GM12878 (cell line): ENCODE measurements around the gene IFIT3. TPM values are rescaled to one million over a fixed set of nuclear protein-coding genes. Genes with fewer than 3 reads are reported as not detected.

Experiments used
- ATAC-seq: fragments of 200-7000 bp; cut with Tn5 transposase; 3 replicates; pipeline ENCODE4 v1.9.1; 2020; ENCODE audit warnings: mild to moderate bottlenecking, moderate library complexity
- BruUV-seq: library from RNA; stranded (reverse); fragments of 400-500 nt; replicated peaks from 2 replicates; lab custom pipeline; 2021; lab: Mats Ljungman, UMichigan
- CTCF ChIA-PET: fragments of 300-600 bp; sonication (Branson Sonifier 250); formaldehyde crosslinking; extraction: SDS; loops from one replicate; lab custom pipeline; 2021; ENCODE audit warnings: inconsistent platforms; lab: Yijun Ruan, JAX
- POLR2A ChIA-PET: fragments of 350-600 bp; formaldehyde crosslinking; extraction: SDS; loops from one replicate; lab custom pipeline; 2021; ENCODE audit warnings: inconsistent platforms; lab: Charles Lee
- RAD21 ChIA-PET: fragments of 300-600 bp; sonication (Branson Sonifier 250); formaldehyde crosslinking; loops from one replicate; lab custom pipeline; 2023; ENCODE audit warnings: antibody characterized with exemption; ENCODE audit not compliant: unreplicated experiment; lab: Charles Lee
- SMC1A ChIA-PET: fragments of 300-600 bp; sonication (Branson Sonifier 250); formaldehyde crosslinking; loops from one replicate; lab custom pipeline; 2023; ENCODE audit not compliant: unreplicated experiment, uncharacterized antibody; lab: Charles Lee
- DNase-seq: peaks from one replicate; pipeline ENCODE4 v3.0.0-alpha.2; 2011; ENCODE audit warnings: low read depth, low spot score
- FAIRE-seq: peaks from 3 replicates; lab custom pipeline; 2011; peaks lifted over from hg19 to GRCh38; lab: Jason Lieb, UNC
- H2AFZ ChIP-seq: 2 replicates; pipeline ENCODE4 v1.6.0; 2011; ENCODE audit warnings: low read depth, low read length, control low read depth; ENCODE audit not compliant: control insufficient read depth
- H3K27ac ChIP-seq: 2 replicates; pipeline ENCODE4 v1.5.1; 2011; ENCODE audit warnings: control low read depth; ENCODE audit not compliant: control insufficient read depth, insufficient read depth
- H3K27me3 ChIP-seq, 2 experiments: replicated peaks in 1 of 2; 2 replicates each; pipeline versions ENCODE4 v1.6.0 to v1.6.1; 2011; ENCODE audit warnings: low read length in 1 of 2; ENCODE audit not compliant: control insufficient read depth in 2 of 2, insufficient read depth in 2 of 2
- H3K36me3 ChIP-seq, 2 experiments: 2 replicates each; pipeline ENCODE4 v1.5.1; 2011; ENCODE audit warnings: low read length in 1 of 2; ENCODE audit not compliant: control insufficient read depth in 2 of 2, insufficient read depth in 2 of 2
- H3K4me1 ChIP-seq: 2 replicates; pipeline ENCODE4 v1.6.1; 2011; ENCODE audit warnings: mild to moderate bottlenecking, low read length, moderate library complexity, mixed read lengths; ENCODE audit not compliant: control insufficient read depth, insufficient read depth
- H3K4me2 ChIP-seq: 2 replicates; pipeline ENCODE4 v1.6.0; 2011; ENCODE audit warnings: control low read depth; ENCODE audit not compliant: control insufficient read depth, insufficient read depth
- H3K4me3 ChIP-seq: fragments of 200-600 bp; sonication (generic); 2 replicates; pipeline ENCODE4 v1.5.1; 2016
- H3K79me2 ChIP-seq: 2 replicates; pipeline ENCODE4 v1.6.0; 2011; ENCODE audit warnings: low read length; ENCODE audit not compliant: control insufficient read depth, insufficient read depth
- H3K9ac ChIP-seq: 2 replicates; pipeline ENCODE4 v1.8.0; 2011; ENCODE audit warnings: low read length, control low read depth, mixed read lengths; ENCODE audit not compliant: control insufficient read depth, insufficient read depth
- H3K9me3 ChIP-seq: replicated peaks from 3 replicates; pipeline ENCODE4 v1.5.1; 2011; ENCODE audit warnings: mild to moderate bottlenecking, low read length; ENCODE audit not compliant: control insufficient read depth, insufficient read depth
- H4K20me1 ChIP-seq: 2 replicates; pipeline ENCODE4 v1.6.0; 2011; ENCODE audit not compliant: control insufficient read depth, insufficient read depth
- CHD4 ChIP-seq: fragments of 200-600 bp; sonication (generic); IDR thresholded peaks from 2 replicates; pipeline ENCODE4 v1.6.1; 2016; ENCODE audit warnings: mild to moderate bottlenecking
- MLLT1 ChIP-seq: fragments of 450-650 bp; IDR thresholded peaks from 2 replicates; pipeline ENCODE4 v1.6.1; 2016; ENCODE audit warnings: mild to moderate bottlenecking
- POLR2AphosphoS5 ChIP-seq: IDR thresholded peaks from 2 replicates; pipeline ENCODE4 v1.6.1; 2011; ENCODE audit warnings: mild to moderate bottlenecking, low read length, inconsistent platforms
- REST ChIP-seq: IDR thresholded peaks from 2 replicates; pipeline ENCODE4 v1.6.1; 2012; ENCODE audit warnings: mild to moderate bottlenecking, low read depth, low read length
- SRF ChIP-seq, 2 experiments: IDR thresholded peaks; 2 replicates each; pipeline ENCODE4 v1.6.1; 2011; ENCODE audit warnings: low read depth in 2 of 2, low read length in 2 of 2, mild to moderate bottlenecking in 1 of 2, moderate library complexity in 1 of 2
- STAT1 ChIP-seq: fragments of 450-650 bp; conservative IDR thresholded peaks from 2 replicates; pipeline ENCODE4 v1.6.1; 2014; ENCODE audit warnings: antibody characterized with exemption, mild to moderate bottlenecking
- WGBS: methylation state at CpG from one replicate; pipeline ENCODE4 v1.1.6; 2016; ENCODE audit warnings: low lambda C conversion rate; ENCODE audit not compliant: insufficient replicate concordance, insufficient coverage; ENCODE audit errors: missing lambda C conversion rate; 5-methylcytosine and 5-hydroxymethylcytosine counted together
- in situ Hi-C: fragments of 300-500 bp; cut with MboI; formaldehyde crosslinking; loops from 9 replicates; pipeline ENCODE4 v1.14.3; 2018; ENCODE audit warnings: mixed read lengths
- intact Hi-C: fragments of 100-400 bp; cut with micrococcal nuclease; formaldehyde crosslinking; loops from one replicate; pipeline ENCODE4 v1.14.2; 2022; ENCODE audit not compliant: unreplicated experiment
- polyA plus RNA-seq, 11 experiments: library from polyadenylated mRNA; depleted of rRNA in 4 of 11; unstranded in 6 of 11; stranded (reverse) in 5 of 11; fragments of >200 nt; fragmentation: Nextera tagmentation in 4 of 11; fragmentation: Illumina TruSeq in 1 of 11; extraction: Ambion mirVana in 4 of 11; extraction: Trizol in 1 of 11; gene quantifications; 1 replicate in 1 of 11; 2 replicates in 10 of 11; pipeline versions ENCODE4 v1.2.1 to v1.2.3, GENCODE V29; 2011 to 2016; ENCODE audit warnings: inconsistent platforms in 2 of 11, missing spikeins in 2 of 11, low read depth in 1 of 11
- total RNA-seq, 4 experiments: library from RNA; depleted of rRNA in 3 of 4; stranded (reverse); fragments of >200 nt in 3 of 4; fragmentation: Illumina TruSeq in 1 of 4; extraction: Trizol in 1 of 4; gene quantifications; 2 replicates each; pipeline versions ENCODE4 v1.2.1 to v1.2.3, GENCODE V29; 2013 to 2021

IFIT3 gene
- total and polyA plus RNA-seq, 10 of the 15 experiments (the other 5 are each of a cell fraction or from before 2014, with no cell fraction given) = 27.0 to 70.2 (median 51.1) TPM

GRCh38 chr10:89357975-89358374 is 30.2 kb downstream of the IFIT3 start:
- in situ Hi-C loops = no loop called here
- Histone ChIP-seq H2AFZ (no peak overlapping the region), H3K4me3 (no peak overlapping the region), H3K27me3 (no peaks in the 10 kb centered on the region), H3K79me2 (no peaks in the 10 kb centered on the region), H3K9ac (no peak overlapping the region), H3K27ac (no peak overlapping the region), H3K4me1 (no peaks in the 10 kb centered on the region), H3K4me2 (no peak overlapping the region), H4K20me1 (no peaks in the 10 kb centered on the region), H3K36me3 (no peaks in the 10 kb centered on the region), H3K9me3 (no peaks in the 10 kb centered on the region)
- no peak for TF ChIP-seq POLR2AphosphoS5
- TF ChIP-seq SRF (IDR thresholded peaks at IDR 0.05; ENCODE audit: low read depth in 2 of 2, low read length in 2 of 2) = no peak
- no peak for TF ChIP-seq CHD4
- no peak for TF ChIP-seq MLLT1
- no peak for TF ChIP-seq REST
- no peak for TF ChIP-seq STAT1
- WGBS = 50% methylated on average over 2 of the region's 2 CpGs
- RAD21 ChIA-PET = interaction anchor here (2.5 kb wide), 1 partner anchor 12 kb away, joined by 8 read pairs; no protein-coding TSS in a partner anchor
- FAIRE-seq (no peak), ATAC-seq (no peak), DNase-seq (no peak)
- CTCF ChIA-PET = no interaction called here
- intact Hi-C loops = no loop called here
- SMC1A ChIA-PET = interaction anchor here (4.8 kb wide), 1 partner anchor 9 kb away, joined by 40 read pairs; no protein-coding TSS in a partner anchor
- POLR2A ChIA-PET = interaction anchor here (1.8 kb wide), 1 partner anchor 10 kb away, joined by 3 read pairs; no protein-coding TSS in a partner anchor
- no TSS peak for BruUV-seq
